Endothelial cell of hepatic sinusoid (primary cell): Measurements from ENCODE around the gene TRIM40.

Experiments
- in situ Hi-C: cut with HindIII; loops from 2 replicates; pipeline ENCODE4 v1.10.0; 2017; ENCODE audit warnings: low sequenced_read_pairs

TRIM40 gene

DNA sequence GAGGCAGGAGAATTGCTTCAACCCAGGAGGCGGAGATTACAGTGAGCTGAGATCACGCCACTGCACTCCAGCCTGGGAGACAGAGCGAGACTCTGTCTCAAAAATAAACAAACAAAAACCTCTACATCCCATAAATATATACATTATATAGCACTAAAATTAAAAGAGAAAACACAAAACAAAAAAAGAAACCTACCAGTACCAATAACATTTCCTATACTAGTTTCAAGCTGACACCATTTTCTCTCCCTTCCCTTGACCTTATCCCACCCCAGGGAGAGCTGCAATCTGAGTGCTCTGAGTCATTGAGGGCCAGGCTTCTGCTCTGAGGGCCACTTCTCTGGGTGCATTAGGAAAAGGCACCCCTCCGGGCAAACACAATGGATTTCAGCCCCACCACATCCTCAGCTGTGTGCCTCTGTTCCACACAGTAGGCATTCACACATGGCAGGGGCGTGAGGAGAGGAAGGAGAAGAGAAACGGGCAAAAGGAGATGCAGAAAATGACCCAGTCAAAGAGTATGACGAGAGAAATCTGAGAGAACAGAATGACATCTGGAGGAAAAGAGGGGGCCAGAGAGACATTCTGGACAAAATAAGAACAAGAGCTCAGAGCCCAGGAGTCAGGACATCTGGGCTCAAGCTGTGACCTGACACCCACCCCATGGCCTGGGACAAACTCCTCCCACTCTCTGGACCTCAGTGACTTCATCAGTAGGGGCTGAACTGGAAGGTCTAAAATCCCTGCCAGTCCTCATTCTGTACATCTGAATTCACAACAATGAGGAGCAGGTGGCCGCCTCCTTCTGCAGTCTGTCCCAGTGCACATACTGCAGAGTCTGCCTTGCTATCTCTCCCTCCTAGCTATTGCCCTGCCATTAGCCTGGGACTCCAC lies 59.1 kb downstream of the TRIM40 start:
- in situ Hi-C loops = no loop called here

DNA sequence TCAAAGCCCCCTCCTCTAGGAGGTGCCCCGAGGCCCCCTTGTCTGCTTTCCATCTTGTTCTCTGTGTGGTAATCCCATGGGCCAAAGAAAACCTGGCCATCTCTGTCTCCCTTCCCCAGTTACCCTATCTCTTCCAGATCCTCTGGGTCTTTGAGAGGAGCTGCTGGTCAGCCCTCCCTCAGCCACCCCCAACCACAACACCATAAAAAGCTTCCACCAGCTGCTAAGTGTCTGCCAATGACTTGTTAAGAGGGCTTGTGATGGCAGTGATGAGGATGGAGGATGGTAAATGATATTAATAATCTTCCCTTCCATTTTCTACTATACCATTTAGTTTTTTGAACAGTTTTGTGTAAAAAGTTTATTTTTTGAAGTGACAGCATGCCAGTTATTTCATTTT lies 60.0 kb downstream of the TRIM40 start:
- in situ Hi-C loops = no loop called here

DNA sequence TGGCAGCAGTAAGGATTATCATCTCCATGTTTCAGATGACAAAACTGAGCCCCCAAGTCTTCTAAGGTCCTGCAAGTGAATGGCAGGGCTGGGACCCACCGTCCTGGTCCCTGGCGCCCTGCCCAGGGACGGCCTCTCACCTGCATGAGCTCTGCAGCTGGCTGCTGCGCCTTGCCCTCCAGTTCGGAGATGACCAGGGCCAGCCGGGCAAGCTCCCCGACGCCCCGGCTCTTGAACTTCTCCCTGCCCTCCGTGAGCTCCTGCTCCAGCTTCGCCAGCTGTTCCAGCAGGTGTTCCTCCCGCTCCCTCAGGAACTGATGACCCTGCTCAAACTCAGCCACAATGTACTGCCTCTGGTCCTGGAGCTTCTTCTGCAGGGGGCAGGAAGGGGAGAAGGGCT lies 60.4 kb downstream of the TRIM40 start:
- in situ Hi-C loops = no loop called here
